HepG2 (cell line): Measurements from ENCODE around the gene ELOVL6.

Experiments
- CEBPB ChIP-seq: IDR thresholded peaks from 2 replicates; pipeline ENCODE4 v1.6.1; 2011; ENCODE audit warnings: low read depth, low read length, improper control_type of control experiment, borderline replicate concordance
- CTCF ChIP-seq: sonication (generic); formaldehyde crosslinking; IDR thresholded peaks from 2 replicates; pipeline ENCODE4 v1.5.0; 2020; ENCODE audit warnings: mild to moderate bottlenecking, missing genetic modification reagents, moderate library complexity
- HCFC1 ChIP-seq: fragments of 150-350 bp; IDR thresholded peaks from 2 replicates; pipeline ENCODE4 v1.6.1; 2014; ENCODE audit warnings: low read depth, low read length
- HIVEP1 ChIP-seq: sonication (generic); formaldehyde crosslinking; IDR thresholded peaks from 2 replicates; pipeline ENCODE4 v1.4.0; 2020; ENCODE audit warnings: mild to moderate bottlenecking, missing genetic modification reagents
- HNRNPUL1 ChIP-seq: fragments of 200-400 bp; formaldehyde crosslinking; IDR thresholded peaks from 2 replicates; pipeline ENCODE4 v1.6.1; 2017; ENCODE audit warnings: low read depth, mild to moderate bottlenecking, low read length, moderate library complexity
- HOXA9 ChIP-seq: sonication (generic); formaldehyde crosslinking; IDR thresholded peaks from 2 replicates; pipeline ENCODE4 v1.8.1; 2022; ENCODE audit warnings: missing genetic modification reagents, mild to moderate bottlenecking, moderate library complexity, borderline replicate concordance
- IRF1 ChIP-seq: sonication (generic); formaldehyde crosslinking; IDR thresholded peaks from 2 replicates; pipeline ENCODE4 v1.4.0; 2020; ENCODE audit warnings: low read depth, mild to moderate bottlenecking, missing genetic modification reagents
- MAX ChIP-seq: IDR thresholded peaks from 2 replicates; pipeline ENCODE4 v1.6.1; 2012; ENCODE audit warnings: inconsistent platforms
- NPAS2 ChIP-seq: sonication (generic); formaldehyde crosslinking; IDR thresholded peaks from 2 replicates; pipeline ENCODE4 v1.8.0; 2022; ENCODE audit warnings: mild to moderate bottlenecking, missing genetic modification reagents, borderline replicate concordance
- PREB ChIP-seq: sonication (generic); formaldehyde crosslinking; IDR thresholded peaks from 2 replicates; pipeline ENCODE4 v1.4.0; 2020; ENCODE audit warnings: missing genetic modification reagents
- SMARCE1 ChIP-seq: fragments of 450-650 bp; IDR thresholded peaks from 2 replicates; pipeline ENCODE4 v1.6.1; 2017; ENCODE audit warnings: borderline replicate concordance
- ZFP1 ChIP-seq: IDR thresholded peaks from 2 replicates; pipeline ENCODE4 v1.6.1; 2016
- ZMYM3 ChIP-seq: sonication (generic); formaldehyde crosslinking; IDR thresholded peaks from 2 replicates; pipeline ENCODE4 v1.5.1; 2020; ENCODE audit warnings: mild to moderate bottlenecking, missing genetic modification reagents
- ZNF121 ChIP-seq: sonication (generic); formaldehyde crosslinking; IDR thresholded peaks from 2 replicates; pipeline ENCODE4 v1.5.0; 2020; ENCODE audit warnings: mild to moderate bottlenecking, missing genetic modification reagents

- no peak for TF ChIP-seq NPAS2 (CRISPR knock-in tag)
- TF ChIP-seq CTCF, result no peak
- TF ChIP-seq HOXA9 (CRISPR knock-in tag), result no peak
- TF ChIP-seq CEBPB, result no peak
- no peak for TF ChIP-seq SMARCE1
- TF ChIP-seq IRF1, result no peak
- TF ChIP-seq ZFP1 (CRISPR knock-in tag), result no peak
- no peak for TF ChIP-seq ZMYM3 (CRISPR knock-in tag)
- no peak for TF ChIP-seq ZNF121 (CRISPR knock-in tag)
- no peak for TF ChIP-seq PREB (CRISPR knock-in tag)
- no peak for TF ChIP-seq MAX
- no peak for TF ChIP-seq HNRNPUL1
- TF ChIP-seq HIVEP1 (CRISPR knock-in tag), result no peak
- no peak for TF ChIP-seq HCFC1
Observed at GRCh38 chr4:110008540-110008939, 189.9 kb downstream of the ELOVL6 start.
